NCI-H2171 (cell line): ENCODE data around the gene TIPARP.
A peak's percentile ranks its signal among the peaks of the same experiment; 100 is the strongest.
"Not testable (repeated sequence)": the region's sequence is repeated elsewhere in the genome, so short reads cannot be mapped to it uniquely, and the experiment has no call there.

ENCODE experiments used
- DNase-seq: peaks from one replicate; lab custom pipeline; 2025; lab: John Stamatoyannopoulos, UW

The TIPARP gene

GRCh38 chr3:156711944-156712343, 37.6 kb downstream of the TIPARP start:
- not testable (repeated sequence) for DNase-seq

GRCh38 chr3:156716105-156716862, 41.9 kb downstream of the TIPARP start:
- no peak for DNase-seq

- no peak for DNase-seq
Observed at GRCh38 chr3:156718622-156719306, 44.4 kb downstream of the TIPARP start.

- DNase-seq: no peak
Observed at GRCh38 chr3:156720826-156721225, 46.4 kb downstream of the TIPARP start.

- no peak for DNase-seq
Observed at GRCh38 chr3:156721687-156722618, 47.6 kb downstream of the TIPARP start.

GRCh38 chr3:156723182-156723619, 48.8 kb downstream of the TIPARP start:
- DNase-seq: no peak

GRCh38 chr3:156725682-156726081, 51.3 kb downstream of the TIPARP start:
- DNase-seq: no peak

GRCh38 chr3:156726456-156726855, 52.1 kb downstream of the TIPARP start:
- DNase-seq: no peak

- DNase-seq: no peak
Observed at GRCh38 chr3:156727519-156728205, 53.3 kb downstream of the TIPARP start.

- DNase-seq: peak; percentile 14
Observed at GRCh38 chr3:156728267-156728985, 54.0 kb downstream of the TIPARP start.

GRCh38 chr3:156729460-156730179, 55.2 kb downstream of the TIPARP start:
- DNase-seq: no peak

- DNase-seq: no peak
Observed at GRCh38 chr3:156731813-156732212, 57.4 kb downstream of the TIPARP start.

- DNase-seq: no peak
Observed at GRCh38 chr3:156732261-156732660, 57.9 kb downstream of the TIPARP start.

- DNase-seq: no peak
Observed at GRCh38 chr3:156732715-156733421, 58.5 kb downstream of the TIPARP start.

GRCh38 chr3:156734661-156735060, 60.3 kb downstream of the TIPARP start:
- not testable (repeated sequence) for DNase-seq

- no peak for DNase-seq
Observed at GRCh38 chr3:156735471-156735870, 61.1 kb downstream of the TIPARP start.

- DNase-seq: not testable (repeated sequence)
Observed at GRCh38 chr3:156737049-156737448, 62.7 kb downstream of the TIPARP start.

GRCh38 chr3:156738251-156738650, 63.9 kb downstream of the TIPARP start:
- DNase-seq: no peak

- DNase-seq: no peak
Observed at GRCh38 chr3:156739976-156740375, 65.6 kb downstream of the TIPARP start.

GRCh38 chr3:156740581-156740980, 66.2 kb downstream of the TIPARP start:
- not testable (repeated sequence) for DNase-seq
